KMS-11 (cell line): ENCODE results near the gene TPSG1.

Source experiments
- H2AFZ ChIP-seq: fragments of 200-600 bp; sonication (generic); 2 replicates; pipeline ENCODE4 v1.6.1; 2016; ENCODE audit warnings: antibody characterized with exemption, mixed run types, low read depth
- H3K27ac ChIP-seq: fragments of 200-600 bp; sonication (generic); 2 replicates; pipeline ENCODE4 v1.6.1; 2016; ENCODE audit warnings: mild to moderate bottlenecking, mixed run types
- H3K27me3 ChIP-seq: fragments of 200-600 bp; sonication (generic); 2 replicates; pipeline ENCODE4 v1.6.1; 2017; ENCODE audit warnings: mild to moderate bottlenecking, low read depth, mixed run types, moderate library complexity; ENCODE audit not compliant: insufficient read depth
- H3K36me3 ChIP-seq: fragments of 200-600 bp; sonication (generic); 2 replicates; pipeline ENCODE4 v1.6.1; 2017; ENCODE audit warnings: mild to moderate bottlenecking, mixed run types; ENCODE audit not compliant: insufficient read depth
- H3K4me1 ChIP-seq: fragments of 200-600 bp; sonication (generic); 2 replicates; pipeline ENCODE4 v1.6.1; 2016; ENCODE audit warnings: mild to moderate bottlenecking, low read depth, mixed run types; ENCODE audit not compliant: poor library complexity, severe bottlenecking
- H3K4me2 ChIP-seq: fragments of 200-600 bp; sonication (generic); 2 replicates; pipeline ENCODE4 v1.7.0; 2016; ENCODE audit warnings: mild to moderate bottlenecking, mixed run types
- H3K4me3 ChIP-seq: fragments of 200-600 bp; sonication (generic); IDR thresholded peaks from 2 replicates; pipeline ENCODE4 v1.6.1; 2017; ENCODE audit warnings: low read depth, low read length, mixed read lengths; ENCODE audit not compliant: insufficient read depth
- H3K79me2 ChIP-seq: fragments of 200-600 bp; sonication (generic); 2 replicates; pipeline ENCODE4 v1.6.1; 2016; ENCODE audit warnings: low read depth, mixed run types; ENCODE audit not compliant: insufficient read depth
- H3K9ac ChIP-seq: fragments of 200-600 bp; sonication (generic); 2 replicates; pipeline ENCODE4 v1.6.1; 2016; ENCODE audit warnings: mild to moderate bottlenecking, mixed run types
- H4K20me1 ChIP-seq: fragments of 200-600 bp; sonication (generic); 2 replicates; pipeline ENCODE4 v1.6.1; 2016; ENCODE audit warnings: mild to moderate bottlenecking, mixed run types; ENCODE audit not compliant: insufficient read depth
- TF ChIP-seq, protein P1 (sequence below): fragments of 200-600 bp; sonication (generic); conservative IDR thresholded peaks from 2 replicates; pipeline ENCODE4 v1.6.1; 2017; ENCODE audit warnings: low read depth, mild to moderate bottlenecking, antibody characterized with exemption, low read length, moderate library complexity, mixed read lengths

The TPSG1 gene

DNA sequence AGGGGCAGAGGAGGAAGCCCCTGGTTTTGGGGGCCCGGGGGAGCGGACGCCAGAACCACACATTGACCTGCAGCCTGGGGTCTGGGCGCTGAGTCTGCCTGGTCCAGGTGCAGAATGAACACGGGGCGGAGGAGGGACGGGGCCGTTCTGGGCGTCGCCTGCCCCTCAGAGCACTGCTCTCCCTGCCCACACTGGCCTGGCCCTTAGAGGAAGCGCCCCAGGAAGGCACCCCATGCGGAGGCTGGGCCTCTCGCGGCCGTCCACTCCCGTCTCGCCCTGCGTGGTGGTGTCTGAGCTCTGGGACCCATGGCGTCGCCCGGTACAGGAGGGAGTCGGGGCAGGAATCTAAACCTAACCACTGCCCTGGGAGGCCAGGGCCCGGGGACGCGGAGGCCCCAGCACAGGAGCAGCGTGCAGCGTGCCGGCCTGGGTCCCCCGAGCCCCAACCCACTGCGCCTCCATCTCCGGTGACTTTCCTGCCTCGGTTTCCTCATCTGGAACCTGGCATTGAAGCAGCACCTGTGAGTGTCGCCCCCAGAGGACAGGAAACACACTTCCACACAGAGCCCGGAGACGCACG, 35.1 kb upstream of the TPSG1 start:
- Histone ChIP-seq H3K27ac (no peak overlapping the region), H3K27me3 (peaks cover 84% of the 10 kb centered on the region), H3K4me1 (peaks cover 9% of the 10 kb centered on the region), H3K4me2 (no peak overlapping the region), H3K4me3 (no peak overlapping the region), H2AFZ (no peak overlapping the region), H3K36me3 (no peaks in the 10 kb centered on the region), H4K20me1 (no peaks in the 10 kb centered on the region), H3K79me2 (no peaks in the 10 kb centered on the region), H3K9ac (no peak overlapping the region)
- TF ChIP-seq, protein P1, sequence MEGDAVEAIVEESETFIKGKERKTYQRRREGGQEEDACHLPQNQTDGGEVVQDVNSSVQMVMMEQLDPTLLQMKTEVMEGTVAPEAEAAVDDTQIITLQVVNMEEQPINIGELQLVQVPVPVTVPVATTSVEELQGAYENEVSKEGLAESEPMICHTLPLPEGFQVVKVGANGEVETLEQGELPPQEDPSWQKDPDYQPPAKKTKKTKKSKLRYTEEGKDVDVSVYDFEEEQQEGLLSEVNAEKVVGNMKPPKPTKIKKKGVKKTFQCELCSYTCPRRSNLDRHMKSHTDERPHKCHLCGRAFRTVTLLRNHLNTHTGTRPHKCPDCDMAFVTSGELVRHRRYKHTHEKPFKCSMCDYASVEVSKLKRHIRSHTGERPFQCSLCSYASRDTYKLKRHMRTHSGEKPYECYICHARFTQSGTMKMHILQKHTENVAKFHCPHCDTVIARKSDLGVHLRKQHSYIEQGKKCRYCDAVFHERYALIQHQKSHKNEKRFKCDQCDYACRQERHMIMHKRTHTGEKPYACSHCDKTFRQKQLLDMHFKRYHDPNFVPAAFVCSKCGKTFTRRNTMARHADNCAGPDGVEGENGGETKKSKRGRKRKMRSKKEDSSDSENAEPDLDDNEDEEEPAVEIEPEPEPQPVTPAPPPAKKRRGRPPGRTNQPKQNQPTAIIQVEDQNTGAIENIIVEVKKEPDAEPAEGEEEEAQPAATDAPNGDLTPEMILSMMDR, result no peak

DNA sequence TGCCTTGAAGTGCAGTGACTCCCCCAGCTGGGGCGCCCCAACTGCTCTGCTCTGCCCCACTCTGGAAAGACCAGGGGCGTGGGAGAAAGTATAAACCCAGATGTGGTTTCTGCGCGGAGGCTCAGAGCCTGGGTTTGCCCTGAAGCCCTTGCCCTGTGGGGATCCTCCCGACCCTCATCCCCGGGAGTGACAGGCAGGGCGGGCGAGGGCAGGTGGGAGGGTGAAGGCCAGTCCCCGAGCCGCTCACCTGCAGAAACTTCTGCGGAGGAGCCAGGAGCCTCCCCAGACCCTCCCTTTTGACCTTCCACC, 34.6 kb upstream of the TPSG1 start:
- peaks cover 83% of the 10 kb centered on the region for H3K27me3 ChIP-seq

DNA sequence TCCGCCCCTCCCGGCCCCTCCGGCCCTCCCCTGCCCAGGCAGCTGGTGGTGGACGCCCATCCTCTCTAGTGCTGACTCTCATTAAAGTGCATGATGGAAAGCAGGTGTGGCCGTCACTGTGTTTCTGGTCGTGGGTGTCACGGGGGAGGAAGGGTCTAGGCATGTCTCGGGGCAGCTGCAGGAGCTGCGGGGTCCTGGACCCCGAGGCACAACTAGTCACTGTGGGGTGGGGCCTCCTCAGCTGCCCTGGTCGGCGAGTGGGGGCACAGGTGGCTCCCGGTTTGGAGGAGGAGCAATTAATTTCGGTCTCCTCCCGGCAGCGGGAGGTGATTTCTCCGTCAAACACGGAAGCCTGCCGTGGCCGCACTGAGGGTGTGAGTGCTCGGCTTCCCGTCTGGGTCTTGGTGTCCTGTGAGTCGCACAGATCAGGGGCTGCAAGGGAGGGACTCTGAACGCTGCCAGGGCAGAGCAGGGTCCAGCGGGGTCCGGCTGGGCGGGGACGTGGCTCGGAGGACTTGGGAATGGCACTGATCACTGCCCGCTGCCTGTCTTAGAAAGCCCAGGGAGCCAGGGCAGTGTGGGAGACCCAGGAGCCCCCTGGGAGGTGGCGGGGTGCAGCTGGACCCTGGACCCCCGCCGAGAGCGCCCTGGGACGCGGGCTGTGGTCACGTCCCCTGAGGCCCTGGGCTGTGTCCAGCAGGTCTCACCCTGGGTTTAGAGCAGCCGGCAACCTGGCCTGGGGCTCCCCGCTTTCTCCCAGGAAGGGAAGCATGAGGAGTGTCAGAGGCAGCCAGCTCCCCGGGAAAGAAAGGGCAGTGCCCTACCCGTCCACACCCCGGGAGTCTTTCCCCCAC, 34.1 kb upstream of the TPSG1 start:
- Histone ChIP-seq H3K4me1 (peaks cover 9% of the 10 kb centered on the region), H2AFZ (no peak overlapping the region; the same call in 1 of the 2 replicates), H3K79me2 (no peaks in the 10 kb centered on the region), H3K27me3 (peaks cover 82% of the 10 kb centered on the region), H3K36me3 (no peaks in the 10 kb centered on the region), H3K9ac (no peak overlapping the region), H3K27ac (no peak overlapping the region), H3K4me2 (peak overlapping the region; percentile 36; the same call in 1 of the 2 replicates), H3K4me3 (no peak overlapping the region), H4K20me1 (no peaks in the 10 kb centered on the region)
- TF ChIP-seq, protein P1, result no peak

More for the DNA sequence above, 34.6 kb upstream of the TPSG1 start:
- Histone ChIP-seq H3K9ac (no peak overlapping the region), H2AFZ (no peak overlapping the region), H3K4me3 (no peak overlapping the region), H3K79me2 (no peaks in the 10 kb centered on the region), H3K4me1 (peaks cover 9% of the 10 kb centered on the region), H4K20me1 (no peaks in the 10 kb centered on the region), H3K36me3 (no peaks in the 10 kb centered on the region), H3K4me2 (no peak overlapping the region), H3K27ac (no peak overlapping the region)
- TF ChIP-seq, protein P1, result no peak

DNA sequence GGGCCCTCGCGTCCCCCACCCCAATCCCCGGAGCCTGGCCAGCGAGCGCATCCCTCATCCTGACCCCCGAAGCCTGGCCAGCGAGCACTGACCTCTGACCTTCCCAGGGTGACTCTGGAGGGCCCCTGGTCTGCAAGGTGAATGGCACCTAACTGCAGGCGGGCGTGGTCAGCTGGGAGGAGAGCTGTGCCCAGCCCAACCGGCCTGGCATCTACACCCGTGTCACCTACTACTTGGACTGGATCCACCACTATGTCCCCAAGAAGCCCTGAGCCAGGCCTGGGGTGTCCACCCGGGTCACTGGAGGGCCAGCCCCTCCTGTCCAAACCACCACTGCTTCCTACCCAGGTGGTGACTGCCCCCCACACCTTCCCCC, 33.1 kb upstream of the TPSG1 start:
- H3K4me3 ChIP-seq, result no peak overlapping the region
- H2AFZ ChIP-seq, result no peak overlapping the region
- no peak overlapping the region for H3K9ac ChIP-seq
- H4K20me1 ChIP-seq, result no peaks in the 10 kb centered on the region
- peaks cover 73% of the 10 kb centered on the region for H3K27me3 ChIP-seq
- no peaks in the 10 kb centered on the region for H3K36me3 ChIP-seq
- no peak overlapping the region for H3K4me2 ChIP-seq
- H3K4me1 ChIP-seq, result peaks cover 9% of the 10 kb centered on the region
- no peak overlapping the region for H3K27ac ChIP-seq
- TF ChIP-seq, protein P1, result no peak
- H3K79me2 ChIP-seq, result no peaks in the 10 kb centered on the region
